Osteocyte (in vitro differentiated cells): ENCODE results near the gene HDGFL3. TPM values are rescaled to one million over a fixed set of nuclear protein-coding genes. Genes with fewer than 3 reads are reported as not detected.

Source experiments
- DNase-seq: peaks from one replicate; pipeline ENCODE4 v3.0.0; 2021; ENCODE audit warnings: mixed read lengths; ENCODE audit not compliant: unreplicated experiment; ENCODE audit errors: extremely low spot score
- H3K27ac Mint-ChIP-seq: one replicate; pipeline ENCODE4 v1.8.0; 2021; ENCODE audit warnings: mild to moderate bottlenecking, mixed read lengths; ENCODE audit not compliant: unreplicated experiment
- H3K27me3 Mint-ChIP-seq: one replicate; pipeline ENCODE4 v1.8.0; 2021; ENCODE audit warnings: mixed read lengths; ENCODE audit not compliant: unreplicated experiment
- H3K36me3 Mint-ChIP-seq: one replicate; pipeline ENCODE4 v1.8.0; 2021; ENCODE audit warnings: mixed read lengths; ENCODE audit not compliant: unreplicated experiment
- H3K4me1 Mint-ChIP-seq: one replicate; pipeline ENCODE4 v1.8.0; 2021; ENCODE audit warnings: mixed read lengths; ENCODE audit not compliant: unreplicated experiment
- H3K4me3 Mint-ChIP-seq: one replicate; pipeline ENCODE4 v1.8.0; 2021; ENCODE audit warnings: mild to moderate bottlenecking, moderate library complexity, mixed read lengths; ENCODE audit not compliant: unreplicated experiment
- H3K9me3 Mint-ChIP-seq: one replicate; pipeline ENCODE4 v1.8.0; 2021; ENCODE audit warnings: mixed read lengths; ENCODE audit not compliant: unreplicated experiment
- total RNA-seq: library from RNA; stranded (reverse); gene quantifications from 2 replicates; pipeline ENCODE4 v1.2.1, GENCODE V29; 2021
- TF ChIP-seq, protein P1 (sequence below): fragments of 200-600 bp; sonication (generic); IDR thresholded peaks from 2 replicates; pipeline ENCODE4 v1.5.0; 2021; ENCODE audit warnings: antibody characterized with exemption, mild to moderate bottlenecking, moderate library complexity

The HDGFL3 gene
- total RNA-seq, 1 donor from 2014 or later, result 93.6 TPM

DNA sequence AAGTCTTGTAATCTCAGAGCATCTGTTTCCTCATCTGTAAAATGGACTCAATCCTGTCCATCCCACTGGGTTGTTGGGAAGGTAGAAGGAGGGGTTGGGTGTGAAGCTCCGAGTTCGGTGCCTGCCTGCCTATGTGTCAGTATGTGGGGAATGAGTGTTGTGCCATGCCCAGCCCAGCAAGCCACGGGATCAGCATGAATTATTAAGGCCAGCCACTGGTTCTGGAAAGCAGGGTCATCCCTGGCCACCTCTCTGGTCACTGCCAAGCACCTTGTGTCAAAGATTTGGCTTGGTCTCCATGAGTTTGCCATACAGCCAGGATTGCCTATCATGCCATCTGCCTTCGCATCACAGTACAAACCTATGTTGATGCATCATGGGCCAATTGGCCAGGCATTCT lies 88.7 kb downstream of the HDGFL3 start:
- no peak for DNase-seq
- Mint-ChIP-seq H3K36me3 (peaks cover 11% of the 10 kb centered on the region), H3K9me3 (no peaks in the 10 kb centered on the region), H3K4me3 (no peak overlapping the region), H3K27ac (no peak overlapping the region), H3K27me3 (no peaks in the 10 kb centered on the region), H3K4me1 (no peaks in the 10 kb centered on the region)
- TF ChIP-seq, protein P1, sequence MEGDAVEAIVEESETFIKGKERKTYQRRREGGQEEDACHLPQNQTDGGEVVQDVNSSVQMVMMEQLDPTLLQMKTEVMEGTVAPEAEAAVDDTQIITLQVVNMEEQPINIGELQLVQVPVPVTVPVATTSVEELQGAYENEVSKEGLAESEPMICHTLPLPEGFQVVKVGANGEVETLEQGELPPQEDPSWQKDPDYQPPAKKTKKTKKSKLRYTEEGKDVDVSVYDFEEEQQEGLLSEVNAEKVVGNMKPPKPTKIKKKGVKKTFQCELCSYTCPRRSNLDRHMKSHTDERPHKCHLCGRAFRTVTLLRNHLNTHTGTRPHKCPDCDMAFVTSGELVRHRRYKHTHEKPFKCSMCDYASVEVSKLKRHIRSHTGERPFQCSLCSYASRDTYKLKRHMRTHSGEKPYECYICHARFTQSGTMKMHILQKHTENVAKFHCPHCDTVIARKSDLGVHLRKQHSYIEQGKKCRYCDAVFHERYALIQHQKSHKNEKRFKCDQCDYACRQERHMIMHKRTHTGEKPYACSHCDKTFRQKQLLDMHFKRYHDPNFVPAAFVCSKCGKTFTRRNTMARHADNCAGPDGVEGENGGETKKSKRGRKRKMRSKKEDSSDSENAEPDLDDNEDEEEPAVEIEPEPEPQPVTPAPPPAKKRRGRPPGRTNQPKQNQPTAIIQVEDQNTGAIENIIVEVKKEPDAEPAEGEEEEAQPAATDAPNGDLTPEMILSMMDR, result no peak

DNA sequence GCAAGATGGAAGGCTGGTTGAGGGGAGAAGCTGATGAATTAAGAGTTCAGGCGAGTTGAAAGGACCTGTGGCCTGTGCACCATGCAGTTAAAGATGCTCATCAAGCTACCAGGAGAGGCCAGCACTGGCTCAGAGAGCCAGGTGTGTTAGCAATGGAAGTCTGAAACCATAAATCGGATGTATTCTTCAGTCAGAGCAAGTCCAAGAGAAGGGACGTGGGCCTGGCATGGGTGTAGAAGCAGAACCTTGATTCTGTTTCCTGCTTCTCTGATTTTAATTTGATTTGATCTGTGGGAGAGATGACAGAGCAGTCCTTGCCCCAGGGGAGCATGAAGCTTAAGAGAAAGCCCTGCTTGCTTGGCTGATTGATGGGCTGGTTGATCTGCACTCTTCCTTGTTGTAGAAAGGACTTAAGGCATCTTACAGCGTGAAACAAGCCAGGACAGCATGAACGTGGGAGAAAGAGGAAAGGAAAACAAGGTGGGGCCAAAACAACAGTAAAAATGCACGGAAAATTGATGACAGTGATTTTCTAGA lies 89.3 kb downstream of the HDGFL3 start:
- Mint-ChIP-seq H3K36me3 (peaks cover 12% of the 10 kb centered on the region), H3K9me3 (no peaks in the 10 kb centered on the region), H3K27me3 (no peaks in the 10 kb centered on the region), H3K27ac (no peak overlapping the region), H3K4me3 (no peak overlapping the region), H3K4me1 (peaks cover 2% of the 10 kb centered on the region)
- TF ChIP-seq, protein P1, result no peak
- DNase-seq, result no peak

DNA sequence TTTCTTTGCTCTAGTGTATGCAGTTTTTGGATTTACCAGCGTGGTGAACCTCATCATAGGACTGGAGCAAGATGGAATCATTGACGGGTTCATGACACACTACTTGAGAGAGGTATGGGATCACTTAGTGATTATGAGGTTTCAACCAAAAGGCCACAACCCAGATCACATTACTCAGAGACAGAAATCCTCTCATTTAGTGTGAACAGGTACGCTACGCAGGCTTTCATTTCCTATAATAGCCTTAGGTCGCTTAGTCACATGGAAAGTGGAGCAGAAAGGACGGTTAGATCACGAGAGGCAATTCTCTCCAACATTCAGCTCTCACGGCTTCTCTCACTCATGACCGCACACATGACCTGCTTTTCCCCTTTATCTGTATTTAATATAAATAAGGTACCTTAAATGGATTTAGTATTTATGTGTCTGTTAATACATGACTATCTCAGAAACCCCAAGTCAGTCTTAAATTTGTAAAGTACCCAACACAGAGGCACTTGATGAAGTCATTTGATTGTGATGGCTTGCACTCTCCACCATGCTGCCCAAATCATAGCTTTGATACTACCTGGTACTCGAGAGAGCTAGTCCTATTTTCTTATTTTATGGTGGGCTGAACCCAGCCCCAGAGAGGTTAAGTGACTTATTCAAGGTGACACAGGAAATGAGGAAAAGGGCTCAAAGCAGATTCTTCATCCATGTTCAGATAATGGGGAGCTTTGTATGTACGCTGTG lies 91.6 kb downstream of the HDGFL3 start:
- no peak for DNase-seq
- no peak overlapping the region for H3K4me3 Mint-ChIP-seq
- H3K36me3 Mint-ChIP-seq, result peaks cover 12% of the 10 kb centered on the region
- TF ChIP-seq, protein P1, result no peak
- H3K27ac Mint-ChIP-seq, result no peak overlapping the region
- H3K27me3 Mint-ChIP-seq, result no peaks in the 10 kb centered on the region
- peaks cover 25% of the 10 kb centered on the region for H3K4me1 Mint-ChIP-seq
- no peaks in the 10 kb centered on the region for H3K9me3 Mint-ChIP-seq

DNA sequence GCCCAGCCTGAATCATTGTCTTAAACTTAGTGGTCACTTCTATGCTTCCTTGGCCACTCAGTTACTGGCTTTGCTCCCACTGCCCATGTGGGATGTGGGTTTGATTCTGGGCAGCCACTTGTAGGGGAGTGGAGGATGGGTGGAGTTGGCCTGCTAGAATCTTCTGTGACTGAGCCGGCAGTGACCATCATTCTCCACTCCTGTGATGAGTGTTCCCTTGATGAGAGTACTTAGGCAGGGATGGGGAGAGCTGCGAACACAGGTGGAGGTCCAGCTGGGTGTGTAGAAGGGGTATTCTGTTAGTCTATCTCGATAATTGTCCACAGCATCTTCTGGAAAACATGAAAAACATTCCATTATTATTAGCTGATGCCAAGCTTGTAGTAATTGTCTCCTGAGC lies 92.2 kb downstream of the HDGFL3 start:
- no peaks in the 10 kb centered on the region for H3K9me3 Mint-ChIP-seq
- TF ChIP-seq, protein P1, result no peak
- peaks cover 12% of the 10 kb centered on the region for H3K36me3 Mint-ChIP-seq
- no peak overlapping the region for H3K4me3 Mint-ChIP-seq
- H3K27ac Mint-ChIP-seq, result no peak overlapping the region
- no peaks in the 10 kb centered on the region for H3K27me3 Mint-ChIP-seq
- no peak for DNase-seq
- peaks cover 28% of the 10 kb centered on the region for H3K4me1 Mint-ChIP-seq

DNA sequence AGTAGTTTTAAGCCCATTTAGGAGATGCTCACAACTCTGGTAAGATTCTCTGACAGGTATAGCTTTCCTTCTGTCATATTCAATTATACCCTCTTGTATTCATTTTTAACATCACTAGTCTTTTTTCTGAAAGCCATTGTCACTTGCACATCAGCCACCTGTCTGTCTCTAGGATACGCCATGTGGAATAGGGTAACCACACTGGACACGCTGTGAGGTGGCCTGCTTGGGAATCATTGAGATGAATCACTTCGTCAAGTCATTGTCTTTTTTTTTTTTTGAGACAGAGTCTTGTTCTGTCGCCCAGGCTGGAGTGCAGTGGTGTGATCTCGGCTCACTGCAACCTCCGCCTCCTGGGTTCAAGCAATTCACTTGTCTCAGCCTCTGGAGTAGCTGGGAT lies 92.8 kb downstream of the HDGFL3 start:
- Mint-ChIP-seq H3K27ac (no peak overlapping the region), H3K4me3 (no peak overlapping the region), H3K36me3 (peaks cover 12% of the 10 kb centered on the region), H3K4me1 (peaks cover 32% of the 10 kb centered on the region), H3K27me3 (no peaks in the 10 kb centered on the region), H3K9me3 (no peaks in the 10 kb centered on the region)
- TF ChIP-seq, protein P1, result no peak
- DNase-seq, result no peak
